22Rv1 (cell line): ENCODE results near the gene PDGFC.

Source experiments
- CTCF ChIP-seq: fragments of 450-650 bp; IDR thresholded peaks from 2 replicates; pipeline ENCODE4 v1.5.1; 2017; ENCODE audit warnings: mild to moderate bottlenecking
- ZFX ChIP-seq: fragments of 450-650 bp; IDR thresholded peaks from 2 replicates; pipeline ENCODE4 v1.6.1; 2017; ENCODE audit warnings: antibody characterized with exemption, borderline replicate concordance

DNA sequence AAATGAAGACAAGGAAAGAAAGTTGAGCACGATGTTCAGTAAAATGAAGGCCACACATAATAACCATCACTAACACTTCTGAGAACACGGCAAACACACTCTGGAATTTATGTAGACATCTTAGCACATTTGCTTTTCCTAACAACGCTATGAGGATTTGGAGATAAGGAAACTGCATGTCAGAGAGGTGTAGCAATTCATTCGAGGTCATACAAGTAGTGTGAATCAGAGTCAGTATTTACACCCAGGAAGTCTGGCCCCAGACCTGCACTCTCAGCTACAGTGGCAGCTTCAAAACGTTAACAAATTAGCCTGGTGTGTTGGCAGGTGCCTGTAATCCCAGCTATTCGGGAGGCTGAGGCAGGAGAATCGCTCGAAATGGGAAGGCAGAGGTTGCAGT, 253.4 kb downstream of the PDGFC start:
- TF ChIP-seq CTCF (no peak), ZFX (no peak)
